Measurements from ENCODE around the gene VGLL4.
A peak's percentile ranks its signal among the peaks of the same experiment; 100 is the strongest.
"Not testable (repeated sequence)": the region's sequence is repeated elsewhere in the genome, so short reads cannot be mapped to it uniquely, and the experiment has no call there.

VGLL4 gene

GRCh38 chr3:11604139-11604892 is 39.4 kb downstream of the VGLL4 start:
- DNase-seq = no peak

- no peak for DNase-seq
Measured at GRCh38 chr3:11603628-11604027, 40.1 kb downstream of the VGLL4 start.

GRCh38 chr3:11602886-11603527 is 40.7 kb downstream of the VGLL4 start:
- no peak for DNase-seq

GRCh38 chr3:11602239-11602840 is 41.4 kb downstream of the VGLL4 start:
- DNase-seq = no peak

- no peak for DNase-seq
Measured at GRCh38 chr3:11601446-11602238, 42.1 kb downstream of the VGLL4 start.

- no peak for DNase-seq
Measured at GRCh38 chr3:11600501-11601282, 43.0 kb downstream of the VGLL4 start.

GRCh38 chr3:11596387-11596786 is 47.3 kb downstream of the VGLL4 start:
- DNase-seq = no peak

GRCh38 chr3:11595024-11595423 is 48.7 kb downstream of the VGLL4 start:
- DNase-seq = not testable (repeated sequence)

GRCh38 chr3:11593318-11594034 is 50.2 kb downstream of the VGLL4 start:
- no peak for DNase-seq

GRCh38 chr3:11592445-11593298 is 51.0 kb downstream of the VGLL4 start:
- no peak for DNase-seq

- DNase-seq = peak; percentile 30 to 47
Measured at GRCh38 chr3:11591391-11592282, 52.1 kb downstream of the VGLL4 start.

- DNase-seq = no peak
Measured at GRCh38 chr3:11591002-11591355, 52.7 kb downstream of the VGLL4 start.

GRCh38 chr3:11589706-11590105 is 54.0 kb downstream of the VGLL4 start:
- DNase-seq = no peak

- no peak for DNase-seq
Measured at GRCh38 chr3:11588755-11589154, 55.0 kb downstream of the VGLL4 start.

- no peak for DNase-seq
Measured at GRCh38 chr3:11588338-11588737, 55.4 kb downstream of the VGLL4 start.

- no peak for DNase-seq
Measured at GRCh38 chr3:11587766-11588165, 55.9 kb downstream of the VGLL4 start.

GRCh38 chr3:11584570-11584969 is 59.1 kb downstream of the VGLL4 start:
- no peak for DNase-seq

- DNase-seq = no peak
Measured at GRCh38 chr3:11583638-11584046, 60.1 kb downstream of the VGLL4 start.

GRCh38 chr3:11583235-11583634 is 60.5 kb downstream of the VGLL4 start:
- no peak for DNase-seq

Data from NCI-H187 (cell line).